GM10248 (cell line): ENCODE results near the gene CLCN2.
A peak's percentile ranks its signal among the peaks of the same experiment; 100 is the strongest.

Experiments used
- CTCF ChIA-PET: fragments of 300-600 bp; sonication (Branson Sonifier 250); formaldehyde crosslinking; extraction: SDS; loops from one replicate; lab custom pipeline; 2021; ENCODE audit warnings: antibody characterized with exemption; lab: Yijun Ruan, JAX
- POLR2A ChIA-PET: fragments of 350-650 bp; sonication (Branson Sonifier 250); formaldehyde crosslinking; extraction: SDS; loops from one replicate; lab custom pipeline; 2020; ENCODE audit warnings: antibody characterized with exemption; lab: Yijun Ruan, JAX
- DNase-seq: peaks from one replicate; pipeline ENCODE4 v3.0.0; 2012; ENCODE audit errors: extremely low spot score
- CTCF ChIP-seq: IDR thresholded peaks from 2 replicates; pipeline ENCODE4 v1.5.1; 2012; ENCODE audit warnings: mild to moderate bottlenecking, low read depth; ENCODE audit errors: extremely low read depth, missing control alignments, control extremely low read depth

Gene CLCN2

GRCh38 chr3:184325269-184325668 lies 36.1 kb downstream of the CLCN2 start:
- no peak for TF ChIP-seq CTCF
- CTCF ChIA-PET: interaction anchor here (1.2 to 1.5 kb wide), 2 partner anchors 19 to 20 kb away, joined by 3 to 4 read pairs; no protein-coding TSS in a partner anchor
- no peak for DNase-seq
- POLR2A ChIA-PET: interaction anchor here (1.9 kb wide), 1 partner anchor 12 kb away, joined by 5 read pairs; the partner anchor contains the start of gene FAM131A

DNA sequence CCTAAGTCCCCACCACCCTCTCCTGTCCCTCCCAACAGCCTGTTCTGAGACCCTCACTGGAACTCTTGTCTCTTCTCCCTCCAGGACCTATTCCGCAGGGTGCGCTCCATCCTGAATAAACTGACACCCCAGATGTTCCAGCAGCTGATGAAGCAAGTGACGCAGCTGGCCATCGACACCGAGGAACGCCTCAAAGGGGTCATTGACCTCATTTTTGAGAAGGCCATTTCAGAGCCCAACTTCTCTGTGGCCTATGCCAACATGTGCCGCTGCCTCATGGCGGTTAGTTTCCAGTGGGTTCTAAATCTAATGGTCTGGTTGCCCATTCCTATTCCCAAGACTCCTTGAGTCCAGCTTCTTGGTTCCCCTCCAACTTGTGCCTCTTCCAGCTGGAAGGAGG lies 37.7 kb downstream of the CLCN2 start:
- CTCF ChIA-PET: interaction anchor here (0.7 to 1.5 kb wide), 3 partner anchors 22 to 38 kb away, joined by 3 read pairs; no protein-coding TSS in a partner anchor
- POLR2A ChIA-PET: interaction anchor here (1.5 kb wide), 1 partner anchor 9 kb away, joined by 6 read pairs; no protein-coding TSS in a partner anchor
- DNase-seq: no peak

DNA sequence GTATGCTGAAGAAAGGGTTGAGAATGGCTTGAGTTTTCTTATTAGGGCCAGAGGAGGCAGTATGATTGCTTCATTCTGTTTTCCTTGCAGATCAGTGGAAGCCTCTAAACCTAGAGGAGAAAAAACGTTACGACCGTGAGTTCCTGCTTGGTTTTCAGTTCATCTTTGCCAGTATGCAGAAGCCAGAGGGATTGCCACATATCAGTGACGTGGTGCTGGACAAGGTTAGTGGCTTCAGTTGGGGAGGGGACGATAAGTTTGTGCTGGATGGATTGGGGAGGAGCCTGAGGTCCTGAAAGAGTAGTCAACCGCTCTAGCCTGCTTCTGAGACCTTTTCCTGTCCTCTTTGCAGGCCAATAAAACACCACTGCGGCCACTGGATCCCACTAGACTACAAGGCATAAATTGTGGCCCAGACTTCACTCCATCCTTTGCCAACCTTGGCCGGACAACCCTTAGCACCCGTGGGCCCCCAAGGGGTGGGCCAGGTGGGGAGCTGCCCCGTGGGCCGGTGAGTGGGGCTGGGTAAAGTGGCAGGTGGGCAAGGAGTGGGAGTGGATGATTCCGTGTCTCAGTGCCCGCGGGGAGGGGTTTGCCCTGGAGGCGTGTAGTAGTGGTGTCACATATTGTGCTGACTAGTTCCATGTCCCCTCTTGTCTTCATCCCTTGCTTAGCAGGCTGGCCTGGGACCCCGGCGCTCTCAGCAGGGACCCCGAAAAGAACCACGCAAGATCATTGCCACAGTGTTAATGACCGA lies 38.5 kb downstream of the CLCN2 start:
- TF ChIP-seq CTCF: no peak
- DNase-seq: no peak
- CTCF ChIA-PET: interaction anchor here (1.2 kb wide), 1 partner anchor 39 kb away, joined by 3 read pairs; no protein-coding TSS in a partner anchor
- POLR2A ChIA-PET: no interaction called here

More for the DNA sequence above, 37.7 kb downstream of the CLCN2 start:
- TF ChIP-seq CTCF: no peak

DNA sequence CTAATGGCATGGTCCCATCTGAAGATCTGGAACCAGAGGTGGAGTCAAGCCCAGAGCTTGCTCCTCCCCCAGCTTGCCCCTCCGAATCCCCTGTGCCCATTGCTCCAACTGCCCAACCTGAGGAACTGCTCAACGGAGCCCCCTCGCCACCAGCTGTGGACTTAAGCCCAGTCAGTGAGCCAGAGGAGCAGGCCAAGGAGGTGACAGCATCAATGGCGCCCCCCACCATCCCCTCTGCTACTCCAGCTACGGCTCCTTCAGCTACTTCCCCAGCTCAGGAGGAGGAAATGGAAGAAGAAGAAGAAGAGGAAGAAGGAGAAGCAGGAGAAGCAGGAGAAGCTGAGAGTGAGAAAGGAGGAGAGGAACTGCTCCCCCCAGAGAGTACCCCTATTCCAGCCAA lies 39.7 kb downstream of the CLCN2 start:
- no peak for TF ChIP-seq CTCF
- CTCF ChIA-PET: interaction anchor here (0.9 kb wide), 1 partner anchor 72 kb away, joined by 3 read pairs; the partner anchor contains the start of gene EEF1AKMT4
- POLR2A ChIA-PET: interaction anchor here (0.7 kb wide), 1 partner anchor 21 kb away, joined by 3 read pairs; no protein-coding TSS in a partner anchor
- no peak for DNase-seq

- ChIA-PET POLR2A (interaction anchor here (0.6 kb wide), 1 partner anchor 21 kb away, joined by 3 read pairs; no protein-coding TSS in a partner anchor), CTCF (interaction anchor here (0.8 to 1.2 kb wide), 3 partner anchors 9 to 26 kb away, joined by 3 to 7 read pairs (median 3); no protein-coding TSS in a partner anchor)
- no peak for TF ChIP-seq CTCF
- peak; percentile 20 for DNase-seq
Observed at GRCh38 chr3:184320104-184320445, 41.3 kb downstream of the CLCN2 start.

- TF ChIP-seq CTCF: no peak
- ChIA-PET CTCF (interaction anchor here (1.3 kb wide), 1 partner anchor 15 kb away, joined by 3 read pairs; no protein-coding TSS in a partner anchor), POLR2A (no interaction called here)
- no peak for DNase-seq
Observed at GRCh38 chr3:184317201-184317600, 44.2 kb downstream of the CLCN2 start.
